Measurements from ENCODE around the gene KCNK4. TPM values are rescaled to one million over a fixed set of nuclear protein-coding genes. Genes with fewer than 3 reads are reported as not detected.

Gene KCNK4
- total RNA-seq, 1 donor from 2014 or later: 0.47 TPM

DNA sequence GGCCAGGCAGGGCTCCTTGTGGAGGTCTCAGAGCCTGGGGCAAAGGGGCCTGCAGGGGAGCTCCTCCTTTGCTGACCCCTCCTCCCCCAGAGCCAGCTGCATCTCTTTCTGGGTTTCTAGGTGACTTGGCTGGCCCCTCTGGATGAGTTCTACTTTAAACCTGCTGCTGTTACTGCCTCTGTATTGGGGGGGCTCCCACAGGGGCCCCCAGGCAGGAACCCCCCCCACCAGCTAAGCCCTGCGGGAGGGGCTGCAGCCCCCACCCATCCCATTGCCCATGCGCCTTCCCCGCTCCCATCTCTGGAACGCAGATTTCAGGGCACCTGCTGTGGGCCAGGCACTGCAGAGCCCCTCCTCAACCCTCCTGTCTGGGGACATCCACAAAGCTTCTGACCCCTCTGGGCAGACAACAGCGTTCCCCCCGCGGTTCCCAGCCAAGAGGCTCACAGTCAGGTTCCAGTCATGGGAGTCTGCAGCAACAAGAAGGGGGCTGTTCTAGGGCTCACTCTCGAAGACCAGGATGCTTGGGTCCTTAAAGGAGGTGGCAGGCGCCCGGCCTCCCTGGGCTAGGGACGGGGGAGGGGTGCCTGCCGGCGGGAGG lies 40.6 kb upstream of the KCNK4 start:
- peaks cover 11% of the 10 kb centered on the region for H3K27me3 Mint-ChIP-seq (ENCODE audit: unreplicated experiment)
- H3K36me3 Mint-ChIP-seq (ENCODE audit: unreplicated experiment): no peaks in the 10 kb centered on the region
- TF ChIP-seq, protein P1, sequence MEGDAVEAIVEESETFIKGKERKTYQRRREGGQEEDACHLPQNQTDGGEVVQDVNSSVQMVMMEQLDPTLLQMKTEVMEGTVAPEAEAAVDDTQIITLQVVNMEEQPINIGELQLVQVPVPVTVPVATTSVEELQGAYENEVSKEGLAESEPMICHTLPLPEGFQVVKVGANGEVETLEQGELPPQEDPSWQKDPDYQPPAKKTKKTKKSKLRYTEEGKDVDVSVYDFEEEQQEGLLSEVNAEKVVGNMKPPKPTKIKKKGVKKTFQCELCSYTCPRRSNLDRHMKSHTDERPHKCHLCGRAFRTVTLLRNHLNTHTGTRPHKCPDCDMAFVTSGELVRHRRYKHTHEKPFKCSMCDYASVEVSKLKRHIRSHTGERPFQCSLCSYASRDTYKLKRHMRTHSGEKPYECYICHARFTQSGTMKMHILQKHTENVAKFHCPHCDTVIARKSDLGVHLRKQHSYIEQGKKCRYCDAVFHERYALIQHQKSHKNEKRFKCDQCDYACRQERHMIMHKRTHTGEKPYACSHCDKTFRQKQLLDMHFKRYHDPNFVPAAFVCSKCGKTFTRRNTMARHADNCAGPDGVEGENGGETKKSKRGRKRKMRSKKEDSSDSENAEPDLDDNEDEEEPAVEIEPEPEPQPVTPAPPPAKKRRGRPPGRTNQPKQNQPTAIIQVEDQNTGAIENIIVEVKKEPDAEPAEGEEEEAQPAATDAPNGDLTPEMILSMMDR (IDR thresholded peaks at IDR 0.05; ENCODE audit: partially characterized antibody, unreplicated experiment): no peak
- H3K4me1 Mint-ChIP-seq (ENCODE audit: low read depth, unreplicated experiment): peaks cover 12% of the 10 kb centered on the region
- DNase-seq: no peak
- H3K4me3 Mint-ChIP-seq (ENCODE audit: unreplicated experiment): peak overlapping the region; percentile 68
- H3K9me3 Mint-ChIP-seq (ENCODE audit: unreplicated experiment): peaks cover 9% of the 10 kb centered on the region
- H3K27ac Mint-ChIP-seq (ENCODE audit: unreplicated experiment): no peak overlapping the region

DNA sequence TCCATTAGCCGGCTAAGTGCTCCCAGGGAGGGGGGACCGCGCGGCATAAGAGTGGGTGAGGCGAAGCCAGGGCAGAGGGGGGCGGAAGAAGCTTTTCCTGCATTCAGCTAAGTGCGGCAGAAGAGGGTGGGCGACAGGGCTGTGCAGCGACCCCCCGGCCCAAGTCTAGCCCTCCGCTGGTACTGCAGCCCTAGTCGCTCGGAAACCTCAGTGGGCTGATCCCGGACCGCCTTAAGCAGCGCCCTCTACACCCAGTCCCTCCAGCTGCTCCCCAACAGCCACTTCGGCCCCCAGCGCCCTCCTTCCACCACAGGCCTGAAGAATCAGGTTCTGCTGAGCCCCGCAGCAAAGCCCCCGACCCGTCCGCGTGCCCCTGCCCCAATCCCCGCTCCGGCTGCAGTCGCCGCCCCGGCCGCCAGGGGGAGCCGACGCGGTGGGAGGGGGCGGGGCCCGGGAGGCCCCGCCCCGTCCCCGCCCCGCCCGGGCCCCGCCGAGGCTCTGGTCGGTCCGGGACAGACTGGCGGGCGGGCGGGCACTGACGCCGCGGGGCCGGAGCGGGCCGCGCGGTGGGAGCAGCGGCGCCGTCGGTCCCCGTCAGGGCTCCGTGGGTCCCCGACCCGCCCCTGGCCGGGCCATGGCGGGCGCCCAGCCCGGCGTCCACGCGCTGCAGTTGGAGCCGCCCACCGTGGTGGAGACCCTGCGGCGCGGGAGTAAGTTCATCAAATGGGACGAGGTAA lies 39.9 kb upstream of the KCNK4 start, which contains the start of gene PLCB3:
TSS of gene PLCB3 (plus strand) at position 515 of the 737 bp plus-strand sequence. CDS start at position 635, 120 bp downstream.
- H3K9me3 Mint-ChIP-seq (ENCODE audit: unreplicated experiment): peaks cover 9% of the 10 kb centered on the region
- peak within 1 kb of the TSS; percentile 66 for H3K27ac Mint-ChIP-seq (ENCODE audit: unreplicated experiment)

DNA sequence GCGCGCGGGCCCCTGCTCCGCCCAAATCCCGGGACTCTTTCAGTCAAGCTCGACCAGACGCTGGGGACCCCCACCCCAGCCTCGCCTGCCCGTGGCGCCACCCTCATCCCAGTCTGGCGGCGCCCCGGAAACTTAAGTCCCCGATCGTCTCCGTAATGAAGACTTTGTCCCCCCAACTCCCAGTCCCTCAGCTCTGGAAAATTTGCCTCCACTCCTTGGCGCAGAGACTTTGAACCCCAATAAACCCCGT lies 39.4 kb upstream of the KCNK4 start:
- H3K4me3 Mint-ChIP-seq (ENCODE audit: unreplicated experiment): peak overlapping the region; percentile 92
- no peaks in the 10 kb centered on the region for H3K36me3 Mint-ChIP-seq (ENCODE audit: unreplicated experiment)
- H3K4me1 Mint-ChIP-seq (ENCODE audit: low read depth, unreplicated experiment): peaks cover 12% of the 10 kb centered on the region
- TF ChIP-seq, protein P1 (IDR thresholded peaks at IDR 0.05; ENCODE audit: partially characterized antibody, unreplicated experiment): no peak
- peaks cover 11% of the 10 kb centered on the region for H3K27me3 Mint-ChIP-seq (ENCODE audit: unreplicated experiment)
- H3K9me3 Mint-ChIP-seq (ENCODE audit: unreplicated experiment): peaks cover 9% of the 10 kb centered on the region
- DNase-seq: no peak
- no peak overlapping the region for H3K27ac Mint-ChIP-seq (ENCODE audit: unreplicated experiment)

More for the DNA sequence above, 39.9 kb upstream of the KCNK4 start, which contains the start of gene PLCB3:
- H3K36me3 Mint-ChIP-seq (ENCODE audit: unreplicated experiment): no peaks in the 10 kb centered on the region
- H3K4me1 Mint-ChIP-seq (ENCODE audit: low read depth, unreplicated experiment): peaks cover 12% of the 10 kb centered on the region
- peaks cover 11% of the 10 kb centered on the region for H3K27me3 Mint-ChIP-seq (ENCODE audit: unreplicated experiment)
- DNase-seq: peak; percentile 79
- H3K4me3 Mint-ChIP-seq (ENCODE audit: unreplicated experiment): peak within 1 kb of the TSS; percentile 92
- TF ChIP-seq, protein P1 (IDR thresholded peaks at IDR 0.05; ENCODE audit: partially characterized antibody, unreplicated experiment): peak; percentile 89

DNA sequence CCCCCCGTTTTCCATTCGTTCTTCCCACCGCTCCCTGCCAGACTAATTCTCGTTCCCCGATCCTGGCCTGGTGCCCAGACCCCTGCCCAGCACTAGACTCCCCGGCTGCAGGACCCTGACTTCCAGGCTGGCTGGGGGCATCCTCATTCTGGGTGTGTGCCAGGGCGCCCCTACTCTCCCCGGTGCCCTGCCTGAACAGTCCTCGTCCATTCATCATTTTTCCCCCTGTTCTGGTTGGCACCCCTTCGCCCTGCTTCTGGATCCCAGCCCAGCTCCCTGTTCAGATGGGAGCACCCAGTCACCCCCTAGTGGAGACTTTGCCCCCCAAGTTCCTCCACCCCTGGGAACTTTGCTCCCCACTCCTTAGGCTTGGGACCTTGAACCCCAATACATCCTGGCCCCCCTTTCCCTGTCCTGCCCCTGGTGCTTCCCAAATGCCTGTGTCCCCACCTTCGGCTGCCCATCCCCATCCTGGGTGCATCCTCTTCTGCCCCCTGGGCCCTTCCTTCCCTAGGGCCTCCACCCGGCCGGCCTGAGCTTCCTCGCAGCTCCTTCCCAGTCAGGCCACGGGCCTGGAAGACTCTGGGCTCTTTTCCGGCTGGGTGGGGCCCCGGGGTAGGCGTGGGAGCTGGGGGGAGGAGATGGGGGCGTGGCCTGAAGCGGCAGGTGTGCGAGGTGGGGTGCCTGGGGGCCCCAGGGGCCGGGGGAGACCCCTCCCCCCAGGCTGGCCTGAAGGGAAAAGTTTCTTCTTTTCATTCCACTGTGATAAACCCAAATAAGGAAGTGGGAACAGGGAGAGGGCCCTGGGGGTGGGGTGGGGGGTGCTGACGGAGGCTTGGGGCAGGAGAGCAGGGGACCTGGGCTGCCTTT lies 38.9 kb upstream of the KCNK4 start:
- Mint-ChIP-seq H3K9me3 (ENCODE audit: unreplicated experiment) (peaks cover 9% of the 10 kb centered on the region), H3K27ac (ENCODE audit: unreplicated experiment) (peak overlapping the region; percentile 17), H3K4me1 (ENCODE audit: low read depth, unreplicated experiment) (peaks cover 12% of the 10 kb centered on the region), H3K4me3 (ENCODE audit: unreplicated experiment) (peak overlapping the region; percentile 92), H3K36me3 (ENCODE audit: unreplicated experiment) (no peaks in the 10 kb centered on the region), H3K27me3 (ENCODE audit: unreplicated experiment) (peaks cover 11% of the 10 kb centered on the region)
- TF ChIP-seq, protein P1 (IDR thresholded peaks at IDR 0.05; ENCODE audit: partially characterized antibody, unreplicated experiment): no peak
- no peak for DNase-seq
